Ishikawa (cell line): ENCODE results near the gene RDH8.

Source experiments
- CEBPB ChIP-seq: IDR thresholded peaks from 2 replicates; pipeline ENCODE4 v1.6.1; 2012
- CREB1 ChIP-seq: IDR thresholded peaks from 2 replicates; pipeline ENCODE4 v1.6.1; 2012; ENCODE audit warnings: low read depth
- EGR1 ChIP-seq: IDR thresholded peaks from 2 replicates; pipeline ENCODE4 v1.6.1; 2012
- EP300 ChIP-seq: IDR thresholded peaks from 2 replicates; pipeline ENCODE4 v1.6.1; 2012; ENCODE audit warnings: borderline replicate concordance
- FOXM1 ChIP-seq: IDR thresholded peaks from 2 replicates; pipeline ENCODE4 v1.6.1; 2012; ENCODE audit warnings: low read depth, borderline replicate concordance
- NFIC ChIP-seq: IDR thresholded peaks from 2 replicates; pipeline ENCODE4 v1.6.1; 2012
- RAD21 ChIP-seq: IDR thresholded peaks from 2 replicates; pipeline ENCODE4 v1.6.1; 2012; ENCODE audit warnings: low read depth
- TAF1 ChIP-seq: IDR thresholded peaks from 2 replicates; pipeline ENCODE4 v1.6.1; 2012; ENCODE audit warnings: low read depth, mild to moderate bottlenecking
- TCF12 ChIP-seq: IDR thresholded peaks from 2 replicates; pipeline ENCODE4 v1.6.1; 2012; ENCODE audit warnings: low read depth
- TEAD4 ChIP-seq: IDR thresholded peaks from 2 replicates; pipeline ENCODE4 v1.6.1; 2012
- YY1 ChIP-seq: IDR thresholded peaks from 2 replicates; pipeline ENCODE4 v1.6.1; 2012; ENCODE audit warnings: low read depth
- ZBTB7A ChIP-seq: IDR thresholded peaks from 2 replicates; pipeline ENCODE4 v1.6.1; 2012; ENCODE audit warnings: low read depth
- TF ChIP-seq, protein P1 (sequence below): IDR thresholded peaks from 2 replicates; pipeline ENCODE4 v1.6.1; 2012
- TF ChIP-seq, protein P2 (sequence below): IDR thresholded peaks from 2 replicates; pipeline ENCODE4 v1.6.1; 2012; ENCODE audit warnings: low read depth, mild to moderate bottlenecking
- TF ChIP-seq, protein P3 (sequence below): IDR thresholded peaks from 2 replicates; pipeline ENCODE4 v1.6.1; 2012

Gene RDH8

DNA sequence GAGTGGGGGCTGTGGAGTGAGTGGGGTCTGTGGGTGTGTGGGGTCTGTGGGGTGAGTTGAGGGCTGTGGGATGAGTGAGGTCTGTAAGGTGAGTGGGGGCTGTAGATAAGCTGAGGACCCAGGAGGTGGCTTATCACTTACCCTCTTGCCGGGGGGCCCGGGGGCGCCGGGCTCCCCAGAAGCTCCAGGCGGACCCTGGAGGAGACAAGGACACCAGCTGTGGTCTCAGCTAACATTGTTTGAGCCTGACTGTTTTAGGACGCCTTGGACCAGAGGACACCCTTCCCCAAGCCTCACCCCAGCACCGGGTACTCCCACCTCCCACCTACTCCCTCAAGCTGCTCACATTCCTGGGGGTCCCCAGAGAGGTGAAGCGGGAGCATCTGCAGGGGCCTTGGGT, 42.8 kb upstream of the RDH8 start:
- TF ChIP-seq RAD21, result no peak
- no peak for TF ChIP-seq CEBPB
- no peak for TF ChIP-seq NFIC

DNA sequence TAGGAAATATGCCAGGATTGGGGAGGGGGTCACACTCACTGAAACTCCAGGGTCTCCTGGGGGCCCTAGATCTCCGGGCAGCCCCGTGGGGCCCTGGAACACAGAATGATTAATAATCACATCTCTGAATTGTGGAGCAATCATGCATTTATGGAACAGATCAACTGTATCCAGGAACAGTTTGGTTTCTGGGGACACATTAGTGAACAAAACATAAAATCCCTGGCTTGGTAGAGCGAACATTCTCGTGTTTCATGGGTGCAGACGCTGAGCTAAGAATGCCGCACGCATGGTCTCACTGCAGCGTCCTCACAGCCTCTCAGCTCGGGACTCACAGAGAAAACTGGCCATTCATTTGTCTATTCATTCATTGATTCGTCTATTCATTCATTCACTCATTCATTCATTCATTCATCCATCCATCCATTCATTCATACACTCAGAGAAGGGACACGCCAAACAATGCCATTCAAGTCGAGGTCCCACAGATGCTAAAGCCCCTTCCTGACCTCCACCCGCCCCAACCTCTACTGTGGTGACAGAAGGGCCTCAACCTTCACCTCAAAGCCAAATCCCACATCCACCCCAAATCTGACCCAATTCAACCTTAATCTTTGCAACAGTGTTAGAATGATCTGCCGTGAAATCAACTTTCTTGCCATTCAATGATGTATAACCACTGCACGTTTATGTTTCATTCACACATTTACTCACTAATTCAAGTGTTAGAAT, 42.0 kb upstream of the RDH8 start:
- no peak for TF ChIP-seq NFIC
- no peak for TF ChIP-seq RAD21
- no peak for TF ChIP-seq EP300
- no peak for TF ChIP-seq TAF1
- TF ChIP-seq EGR1, result no peak
- TF ChIP-seq TCF12, result no peak
- TF ChIP-seq YY1, result no peak
- no peak for TF ChIP-seq CEBPB
- TF ChIP-seq FOXM1, result no peak
- TF ChIP-seq ZBTB7A, result no peak
- TF ChIP-seq TEAD4, result no peak
- TF ChIP-seq, protein P1, sequence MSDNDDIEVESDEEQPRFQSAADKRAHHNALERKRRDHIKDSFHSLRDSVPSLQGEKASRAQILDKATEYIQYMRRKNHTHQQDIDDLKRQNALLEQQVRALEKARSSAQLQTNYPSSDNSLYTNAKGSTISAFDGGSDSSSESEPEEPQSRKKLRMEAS, result no peak
- TF ChIP-seq, protein P2, sequence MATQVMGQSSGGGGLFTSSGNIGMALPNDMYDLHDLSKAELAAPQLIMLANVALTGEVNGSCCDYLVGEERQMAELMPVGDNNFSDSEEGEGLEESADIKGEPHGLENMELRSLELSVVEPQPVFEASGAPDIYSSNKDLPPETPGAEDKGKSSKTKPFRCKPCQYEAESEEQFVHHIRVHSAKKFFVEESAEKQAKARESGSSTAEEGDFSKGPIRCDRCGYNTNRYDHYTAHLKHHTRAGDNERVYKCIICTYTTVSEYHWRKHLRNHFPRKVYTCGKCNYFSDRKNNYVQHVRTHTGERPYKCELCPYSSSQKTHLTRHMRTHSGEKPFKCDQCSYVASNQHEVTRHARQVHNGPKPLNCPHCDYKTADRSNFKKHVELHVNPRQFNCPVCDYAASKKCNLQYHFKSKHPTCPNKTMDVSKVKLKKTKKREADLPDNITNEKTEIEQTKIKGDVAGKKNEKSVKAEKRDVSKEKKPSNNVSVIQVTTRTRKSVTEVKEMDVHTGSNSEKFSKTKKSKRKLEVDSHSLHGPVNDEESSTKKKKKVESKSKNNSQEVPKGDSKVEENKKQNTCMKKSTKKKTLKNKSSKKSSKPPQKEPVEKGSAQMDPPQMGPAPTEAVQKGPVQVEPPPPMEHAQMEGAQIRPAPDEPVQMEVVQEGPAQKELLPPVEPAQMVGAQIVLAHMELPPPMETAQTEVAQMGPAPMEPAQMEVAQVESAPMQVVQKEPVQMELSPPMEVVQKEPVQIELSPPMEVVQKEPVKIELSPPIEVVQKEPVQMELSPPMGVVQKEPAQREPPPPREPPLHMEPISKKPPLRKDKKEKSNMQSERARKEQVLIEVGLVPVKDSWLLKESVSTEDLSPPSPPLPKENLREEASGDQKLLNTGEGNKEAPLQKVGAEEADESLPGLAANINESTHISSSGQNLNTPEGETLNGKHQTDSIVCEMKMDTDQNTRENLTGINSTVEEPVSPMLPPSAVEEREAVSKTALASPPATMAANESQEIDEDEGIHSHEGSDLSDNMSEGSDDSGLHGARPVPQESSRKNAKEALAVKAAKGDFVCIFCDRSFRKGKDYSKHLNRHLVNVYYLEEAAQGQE, result no peak
- no peak for TF ChIP-seq CREB1
- TF ChIP-seq, protein P3, sequence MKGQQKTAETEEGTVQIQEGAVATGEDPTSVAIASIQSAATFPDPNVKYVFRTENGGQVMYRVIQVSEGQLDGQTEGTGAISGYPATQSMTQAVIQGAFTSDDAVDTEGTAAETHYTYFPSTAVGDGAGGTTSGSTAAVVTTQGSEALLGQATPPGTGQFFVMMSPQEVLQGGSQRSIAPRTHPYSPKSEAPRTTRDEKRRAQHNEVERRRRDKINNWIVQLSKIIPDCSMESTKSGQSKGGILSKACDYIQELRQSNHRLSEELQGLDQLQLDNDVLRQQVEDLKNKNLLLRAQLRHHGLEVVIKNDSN, result no peak

DNA sequence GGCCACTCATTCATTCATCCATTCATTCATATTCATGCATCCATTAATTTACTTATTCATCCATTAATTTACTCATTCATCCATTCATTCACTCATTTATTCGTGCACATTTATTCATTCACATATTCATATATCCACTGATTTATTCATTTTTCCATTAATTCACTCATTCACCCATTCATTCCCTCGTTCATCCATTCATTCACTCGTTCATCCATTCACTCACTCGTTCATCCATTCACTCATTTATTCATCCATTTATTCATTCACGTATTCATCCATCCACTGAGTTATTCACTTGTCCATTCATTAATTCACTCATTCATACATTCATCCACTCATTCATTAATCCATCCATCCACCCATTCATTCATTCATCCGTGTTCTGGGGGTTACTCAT, 41.2 kb upstream of the RDH8 start:
- TF ChIP-seq ZBTB7A (no peak), NFIC (no peak), EP300 (no peak)
- TF ChIP-seq, protein P1, result no peak
- TF ChIP-seq, protein P3, result no peak

DNA sequence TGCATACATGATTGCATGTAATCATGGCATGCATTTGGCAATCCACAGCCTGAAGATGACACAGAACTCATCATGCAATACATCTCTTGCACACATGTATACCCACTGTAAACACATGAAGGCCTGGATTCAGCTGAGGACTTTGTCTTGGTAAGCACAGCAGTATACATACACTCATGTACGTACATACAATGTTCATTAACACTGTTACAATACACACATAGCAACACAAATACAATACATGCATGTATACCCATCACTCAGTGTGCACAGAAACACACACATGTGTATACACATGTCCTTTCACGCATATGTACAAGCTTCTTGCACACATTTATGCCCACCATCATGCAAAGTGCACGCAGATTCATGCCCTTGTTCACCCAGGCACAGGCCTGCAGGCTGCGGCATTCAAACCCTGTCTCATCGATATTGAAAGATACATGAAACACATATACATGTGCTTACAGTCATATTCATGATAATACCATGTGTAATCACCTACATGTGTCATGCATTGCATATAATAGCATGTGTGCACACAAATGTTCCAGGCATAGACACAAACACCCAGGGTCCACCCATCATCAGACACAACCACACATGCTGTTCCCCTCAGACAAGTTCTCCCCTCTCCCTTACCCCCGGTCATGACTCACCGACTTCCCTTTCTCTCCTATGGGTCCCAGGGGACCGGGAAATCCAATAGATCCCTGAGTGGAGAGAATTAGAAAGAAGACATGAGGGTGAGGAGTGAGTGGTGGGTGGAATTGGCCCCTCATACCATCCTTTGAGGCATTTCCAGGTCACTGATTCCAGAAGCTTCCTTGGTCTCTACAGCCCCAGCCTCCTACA, 31.6 kb upstream of the RDH8 start:
- TF ChIP-seq CEBPB (no peak), EP300 (no peak), RAD21 (no peak), YY1 (no peak), TCF12 (no peak), EGR1 (no peak), TAF1 (no peak)
- TF ChIP-seq, protein P2, result no peak
- TF ChIP-seq, protein P1, result no peak

DNA sequence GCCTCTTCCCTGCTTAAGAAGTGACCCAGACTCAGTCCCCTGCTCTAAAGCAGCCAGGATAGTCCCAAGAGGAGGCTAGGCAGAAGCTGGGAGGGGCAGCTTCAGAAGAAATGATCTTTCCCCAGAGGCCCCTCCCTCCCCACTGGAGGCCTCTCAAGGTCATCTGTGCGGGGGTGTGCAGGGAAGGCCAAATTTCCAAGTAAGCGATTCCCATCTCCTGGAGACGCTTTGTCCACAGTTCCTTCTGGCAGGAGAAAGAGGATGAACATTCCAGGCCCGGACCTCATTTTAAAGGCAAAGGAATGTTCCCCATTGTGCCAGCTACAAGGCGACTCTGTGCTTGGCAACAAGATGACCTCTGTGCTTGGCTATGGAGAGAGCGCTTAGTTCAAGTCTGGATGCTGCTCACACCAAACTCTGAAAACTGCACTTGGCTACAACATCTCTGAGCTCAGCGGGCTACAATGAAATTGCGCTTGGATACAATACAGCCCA, 26.4 kb upstream of the RDH8 start:
- TF ChIP-seq, protein P1, result no peak
- TF ChIP-seq, protein P2, result no peak
- TF ChIP-seq CEBPB (no peak), FOXM1 (no peak), YY1 (no peak), TCF12 (no peak), TAF1 (no peak), TEAD4 (no peak), EP300 (no peak), RAD21 (no peak), ZBTB7A (no peak)
